WTC11 (cell line): ENCODE measurements around the gene KANSL1L.

ENCODE experiments used
- CTCF ChIP-seq: fragments of 200-600 bp; IDR thresholded peaks from 2 replicates; pipeline ENCODE4 v1.8.0; 2022; ENCODE audit warnings: antibody characterized with exemption
- JUN ChIP-seq: sonication (generic); formaldehyde crosslinking; IDR thresholded peaks from 2 replicates; pipeline ENCODE4 v1.8.0; 2023; ENCODE audit warnings: mild to moderate bottlenecking, missing genetic modification reagents
- NR2C2 ChIP-seq: sonication (generic); formaldehyde crosslinking; IDR thresholded peaks from 2 replicates; pipeline ENCODE4 v1.8.0; 2022; ENCODE audit warnings: mild to moderate bottlenecking, missing genetic modification reagents

- TF ChIP-seq NR2C2 (CRISPR knock-in tag) (no peak), JUN (no peak), CTCF (no peak)
These were observed 186.9 kb downstream of the KANSL1L start for GRCh38 chr2:209984291-209984690.
